GM10248 (cell line): ENCODE data around the gene ANGEL1.

Source experiments
- CTCF ChIA-PET: fragments of 300-600 bp; sonication (Branson Sonifier 250); formaldehyde crosslinking; extraction: SDS; loops from one replicate; lab custom pipeline; 2021; ENCODE audit warnings: antibody characterized with exemption; lab: Yijun Ruan, JAX
- POLR2A ChIA-PET: fragments of 350-650 bp; sonication (Branson Sonifier 250); formaldehyde crosslinking; extraction: SDS; loops from one replicate; lab custom pipeline; 2020; ENCODE audit warnings: antibody characterized with exemption; lab: Yijun Ruan, JAX
- DNase-seq: peaks from one replicate; pipeline ENCODE4 v3.0.0; 2012; ENCODE audit errors: extremely low spot score
- TF ChIP-seq, protein P1 (sequence below): IDR thresholded peaks from 2 replicates; pipeline ENCODE4 v1.5.1; 2012; ENCODE audit warnings: mild to moderate bottlenecking, low read depth; ENCODE audit errors: extremely low read depth, missing control alignments, control extremely low read depth

Gene ANGEL1

DNA sequence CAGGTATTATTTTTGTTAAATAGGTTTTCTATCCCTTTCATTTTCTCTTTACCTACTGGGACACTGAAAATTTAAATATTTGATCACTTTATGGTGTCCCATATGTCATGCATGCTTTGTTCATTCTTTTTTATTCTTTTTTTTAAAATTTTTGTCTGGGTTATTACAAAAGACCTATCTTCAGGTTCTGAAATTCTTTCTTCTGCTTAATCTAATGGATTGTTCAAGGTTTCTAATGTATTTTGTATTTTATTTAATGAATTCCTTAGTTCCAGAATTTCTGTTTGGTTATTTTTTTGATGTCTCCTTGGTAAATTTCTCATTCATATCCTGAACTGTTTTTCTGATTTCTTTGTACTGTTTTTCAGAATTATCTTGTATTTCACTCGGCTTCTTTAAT is 71.6 kb downstream of the ANGEL1 start:
- ChIA-PET CTCF (no interaction called here), POLR2A (no interaction called here)
- TF ChIP-seq, protein P1, sequence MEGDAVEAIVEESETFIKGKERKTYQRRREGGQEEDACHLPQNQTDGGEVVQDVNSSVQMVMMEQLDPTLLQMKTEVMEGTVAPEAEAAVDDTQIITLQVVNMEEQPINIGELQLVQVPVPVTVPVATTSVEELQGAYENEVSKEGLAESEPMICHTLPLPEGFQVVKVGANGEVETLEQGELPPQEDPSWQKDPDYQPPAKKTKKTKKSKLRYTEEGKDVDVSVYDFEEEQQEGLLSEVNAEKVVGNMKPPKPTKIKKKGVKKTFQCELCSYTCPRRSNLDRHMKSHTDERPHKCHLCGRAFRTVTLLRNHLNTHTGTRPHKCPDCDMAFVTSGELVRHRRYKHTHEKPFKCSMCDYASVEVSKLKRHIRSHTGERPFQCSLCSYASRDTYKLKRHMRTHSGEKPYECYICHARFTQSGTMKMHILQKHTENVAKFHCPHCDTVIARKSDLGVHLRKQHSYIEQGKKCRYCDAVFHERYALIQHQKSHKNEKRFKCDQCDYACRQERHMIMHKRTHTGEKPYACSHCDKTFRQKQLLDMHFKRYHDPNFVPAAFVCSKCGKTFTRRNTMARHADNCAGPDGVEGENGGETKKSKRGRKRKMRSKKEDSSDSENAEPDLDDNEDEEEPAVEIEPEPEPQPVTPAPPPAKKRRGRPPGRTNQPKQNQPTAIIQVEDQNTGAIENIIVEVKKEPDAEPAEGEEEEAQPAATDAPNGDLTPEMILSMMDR: no peak
- DNase-seq: no peak
